HG03354 (cell line): ENCODE results near the gene DUSP16.
A peak's percentile ranks its signal among the peaks of the same experiment; 100 is the strongest.

ENCODE experiments used
- ATAC-seq: cut with Tn5 transposase; IDR thresholded peaks from one replicate; pipeline ENCODE4 v1.9.1; 2021; ENCODE audit warnings: mild to moderate bottlenecking; ENCODE audit not compliant: unreplicated experiment, poor library complexity, severe bottlenecking

Gene DUSP16

DNA sequence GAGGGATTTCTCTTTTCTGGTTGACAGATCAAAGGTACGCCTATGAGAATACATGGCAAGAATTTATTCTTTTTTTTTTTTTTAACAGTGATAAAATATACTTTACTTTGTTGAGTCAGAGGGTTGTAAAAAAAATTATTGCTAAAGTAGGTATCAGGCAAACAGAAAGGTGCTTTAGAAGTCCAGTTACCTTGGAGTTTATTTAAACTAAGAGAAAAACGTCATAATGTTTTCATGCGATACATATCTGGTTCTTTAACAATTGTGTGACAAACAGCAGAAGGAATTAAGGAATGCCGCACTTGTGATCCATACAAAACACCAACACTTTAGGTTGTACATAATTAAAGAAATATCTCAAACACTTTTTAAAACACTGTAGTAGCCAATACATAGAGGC is 111.6 kb downstream of the DUSP16 start:
- ATAC-seq, result no peak

GRCh38 chr12:12450043-12450471 is 112.6 kb downstream of the DUSP16 start:
- no peak for ATAC-seq

DNA sequence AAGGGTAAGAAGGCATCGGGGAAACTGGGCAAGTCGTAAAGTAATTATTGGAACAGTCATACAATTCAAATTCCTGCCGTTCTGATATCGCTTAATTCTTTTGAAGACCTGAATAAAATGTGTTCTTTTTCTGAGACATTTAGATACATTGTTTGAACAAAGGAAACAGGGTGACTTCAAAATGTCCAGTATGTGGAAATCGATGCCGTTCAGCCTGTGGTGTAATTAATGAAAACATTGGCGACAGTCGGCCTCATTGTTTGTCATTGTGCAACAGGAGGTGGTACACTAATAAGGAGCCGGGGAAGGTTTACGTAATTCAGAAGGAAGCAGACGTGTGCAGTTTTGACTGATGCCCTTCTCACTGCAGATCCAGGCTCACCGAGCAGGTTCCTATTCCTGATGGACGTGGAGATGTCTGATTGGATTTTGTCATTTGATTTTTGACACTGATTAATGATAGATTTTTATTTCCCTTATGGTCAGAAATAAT is 113.1 kb downstream of the DUSP16 start:
- ATAC-seq, result no peak

DNA sequence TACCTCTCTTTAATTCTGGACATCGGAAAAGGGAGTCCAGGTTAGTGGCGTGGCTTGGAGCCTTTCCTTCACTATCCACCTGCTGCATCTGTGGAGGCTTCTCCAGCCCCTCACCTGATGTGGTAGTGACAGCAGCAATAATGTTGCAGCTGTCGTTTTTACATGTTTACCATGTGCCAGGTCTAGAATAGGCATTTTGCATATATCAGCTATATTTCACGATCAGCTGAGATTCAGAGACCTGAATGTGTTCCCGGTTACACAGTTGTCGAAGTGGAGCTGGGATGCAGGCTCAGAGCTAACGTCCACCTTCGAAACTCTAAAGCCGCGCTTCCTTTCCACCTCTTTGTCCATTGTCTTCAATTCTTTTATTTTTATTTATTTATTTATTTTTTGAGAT is 114.8 kb downstream of the DUSP16 start:
- no peak for ATAC-seq

DNA sequence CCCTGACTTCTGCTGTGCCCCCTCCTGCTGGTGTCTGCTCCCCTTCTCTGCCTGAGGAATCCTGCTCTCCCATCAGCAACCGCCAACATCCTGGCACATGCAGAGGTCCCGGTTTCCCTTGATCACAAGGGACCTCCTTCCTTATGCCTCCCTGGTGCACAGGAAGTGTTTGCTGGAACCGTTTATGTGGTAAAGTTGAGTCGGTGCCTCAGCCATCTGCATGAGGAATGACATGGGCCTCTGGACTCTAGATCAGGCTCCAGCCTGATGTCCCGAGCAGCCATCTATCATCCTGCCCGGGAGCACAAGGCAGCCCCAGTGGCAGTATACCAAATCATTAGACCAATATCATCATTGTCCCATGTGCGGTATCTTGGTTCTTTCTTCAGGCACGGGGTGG is 115.4 kb downstream of the DUSP16 start:
- no peak for ATAC-seq

GRCh38 chr12:12446786-12447185 is 115.9 kb downstream of the DUSP16 start:
- no peak for ATAC-seq

GRCh38 chr12:12445882-12446181 is 116.8 kb downstream of the DUSP16 start:
- ATAC-seq, result no peak

DNA sequence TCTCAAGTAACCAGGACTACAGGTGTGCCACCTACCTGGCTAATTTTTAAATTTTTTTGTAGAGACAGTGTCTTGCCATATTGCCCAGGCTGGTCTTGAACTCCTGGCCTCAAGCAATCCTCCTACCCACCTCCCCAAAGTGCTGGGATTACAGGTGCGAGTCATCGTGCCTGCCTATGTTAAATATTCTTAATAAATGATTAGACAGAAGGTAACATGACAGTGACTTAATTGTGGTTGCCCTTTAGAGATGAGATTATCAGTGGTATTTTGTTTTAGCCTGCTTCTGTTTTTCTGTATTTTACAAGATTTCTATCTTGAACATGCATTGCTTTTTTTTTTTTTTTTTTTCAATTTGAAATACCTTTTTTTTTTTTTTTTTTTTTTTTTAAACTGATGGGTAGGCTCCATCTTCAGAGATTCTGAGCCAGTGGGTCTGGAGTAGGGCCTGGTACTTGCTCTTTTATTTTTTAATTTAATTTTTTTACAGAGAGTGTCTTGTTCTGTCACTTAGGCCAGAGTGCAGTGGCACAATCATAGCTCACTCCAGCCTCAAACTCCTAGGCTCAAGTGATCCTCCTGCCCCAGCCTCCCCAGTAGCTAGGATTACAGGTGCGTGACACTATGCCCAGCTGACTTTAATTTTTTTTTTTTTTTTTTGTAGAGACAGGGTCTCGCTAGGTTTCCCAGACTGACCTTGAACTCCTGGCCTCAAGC is 117.3 kb downstream of the DUSP16 start:
- no peak for ATAC-seq

DNA sequence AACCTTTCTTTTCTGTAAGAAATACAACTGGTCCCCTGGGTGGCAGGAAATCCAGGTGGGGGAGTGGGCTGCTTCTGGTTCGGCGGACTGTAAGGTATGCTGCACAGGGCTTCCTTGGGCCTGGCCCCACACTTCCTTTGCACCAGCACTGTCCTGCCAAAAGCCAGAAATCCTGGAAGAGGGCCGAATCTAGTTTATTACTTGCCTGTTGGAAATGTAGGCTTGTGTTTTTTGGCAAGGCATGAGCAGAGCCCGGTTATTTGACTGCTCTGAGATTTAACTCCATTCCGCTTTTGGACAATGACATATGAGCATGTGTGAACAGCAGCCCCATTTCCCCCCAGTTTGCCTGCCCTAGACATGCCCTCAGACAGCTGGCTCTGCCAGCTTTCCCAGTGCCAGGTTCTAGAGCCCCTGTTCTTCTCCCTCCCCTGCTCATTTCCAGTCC is 119.2 kb downstream of the DUSP16 start:
- no peak for ATAC-seq

DNA sequence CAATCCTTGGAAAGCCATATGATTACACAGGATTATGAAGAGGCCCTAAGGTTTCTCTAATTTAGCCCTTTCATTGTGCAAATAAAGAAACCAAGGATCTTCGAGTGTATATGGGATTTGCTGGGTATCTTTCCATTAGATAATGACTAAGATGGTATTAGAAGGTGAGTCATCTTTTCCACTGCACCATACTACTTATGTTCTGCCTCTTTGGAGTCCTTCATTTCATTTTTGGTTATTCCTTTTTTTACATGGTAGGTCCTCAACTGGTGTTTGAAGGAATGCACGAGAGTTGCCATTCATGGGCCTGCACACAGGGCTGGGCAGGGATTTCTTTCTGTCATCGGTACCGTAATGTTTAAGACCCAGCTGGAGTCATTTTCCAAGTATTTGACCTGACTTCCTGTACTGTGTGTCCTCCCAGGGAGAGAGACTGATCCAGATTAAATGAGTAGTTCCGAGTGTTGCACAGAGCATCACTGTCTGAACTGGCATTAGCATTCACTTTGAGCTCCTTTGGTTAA is 120.1 kb downstream of the DUSP16 start:
- peak; percentile 7 for ATAC-seq

- ATAC-seq, result peak; percentile 60
These were observed 120.7 kb downstream of the DUSP16 start for GRCh38 chr12:12441843-12442461.

- no peak for ATAC-seq
These were observed 121.2 kb downstream of the DUSP16 start for GRCh38 chr12:12441429-12441807.

GRCh38 chr12:12440784-12441428 is 121.8 kb downstream of the DUSP16 start:
- ATAC-seq, result no peak

- ATAC-seq, result no peak
These were observed 123.0 kb downstream of the DUSP16 start for GRCh38 chr12:12439636-12440035.

DNA sequence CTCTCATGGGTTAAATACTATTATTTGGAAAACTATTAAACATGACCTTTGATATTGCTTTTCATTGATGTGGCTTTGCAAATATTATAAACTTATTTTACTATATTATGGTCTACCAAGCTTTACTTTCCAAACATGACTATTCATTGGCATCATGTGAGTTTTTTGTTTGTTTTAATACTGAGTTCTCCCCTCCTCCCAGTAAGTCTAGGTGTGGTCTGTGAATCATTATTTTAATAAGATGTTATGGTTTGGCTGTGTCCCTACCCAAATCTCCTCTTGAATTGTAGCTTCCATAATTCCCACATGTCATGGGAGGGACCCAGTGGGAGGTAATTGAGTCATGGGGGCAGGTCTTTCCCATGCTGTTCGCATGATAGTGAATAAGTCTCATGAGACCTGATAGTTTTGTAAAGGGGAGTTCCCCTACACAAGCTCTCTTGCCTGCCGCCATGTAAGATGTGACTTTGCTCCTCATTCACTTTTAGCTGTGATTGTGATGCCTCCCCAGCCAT is 125.8 kb downstream of the DUSP16 start:
- no peak for ATAC-seq

DNA sequence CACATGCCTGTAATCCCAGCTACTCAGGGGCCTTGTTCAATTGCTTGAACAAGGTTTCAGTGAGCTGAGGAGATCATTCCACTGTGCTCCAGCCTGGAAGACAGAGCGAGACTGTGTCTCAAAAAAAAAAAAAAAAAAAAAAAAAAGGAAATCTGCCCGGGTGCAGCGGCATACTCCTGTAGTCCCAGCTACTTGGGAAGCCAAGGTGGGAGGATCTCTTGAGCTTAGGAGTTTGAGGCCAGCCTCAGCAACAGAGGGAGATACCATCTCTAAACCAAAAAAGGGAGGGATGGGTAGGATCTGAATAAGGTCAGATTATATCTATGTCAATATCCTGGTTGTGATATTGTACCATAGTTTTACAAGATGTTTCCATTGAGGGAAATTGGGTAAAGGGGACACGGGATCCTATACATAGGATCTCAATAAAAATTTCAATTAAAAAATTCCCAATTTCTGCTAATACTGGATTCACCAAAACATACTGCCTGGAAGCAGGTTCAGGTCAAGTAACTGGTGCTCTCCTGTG is 129.4 kb downstream of the DUSP16 start:
- ATAC-seq, result no peak

DNA sequence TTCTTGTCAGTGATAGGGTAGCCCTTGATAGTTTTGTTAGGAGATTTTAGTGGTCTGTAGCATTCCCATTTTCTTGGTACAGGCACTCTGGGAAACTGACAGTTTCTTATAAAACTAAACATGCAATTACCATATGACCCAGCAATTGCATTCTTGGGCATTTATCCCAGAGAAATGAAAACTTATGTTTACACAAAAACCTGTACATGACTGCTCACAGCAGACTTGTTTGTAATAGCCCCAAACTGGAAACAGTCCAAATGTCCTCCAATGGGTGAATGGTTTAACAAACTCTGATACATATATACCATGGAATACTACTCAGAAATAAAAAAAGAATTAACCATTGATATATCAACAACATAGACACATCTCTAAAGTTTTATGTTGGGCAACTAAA is 130.3 kb downstream of the DUSP16 start:
- no peak for ATAC-seq

DNA sequence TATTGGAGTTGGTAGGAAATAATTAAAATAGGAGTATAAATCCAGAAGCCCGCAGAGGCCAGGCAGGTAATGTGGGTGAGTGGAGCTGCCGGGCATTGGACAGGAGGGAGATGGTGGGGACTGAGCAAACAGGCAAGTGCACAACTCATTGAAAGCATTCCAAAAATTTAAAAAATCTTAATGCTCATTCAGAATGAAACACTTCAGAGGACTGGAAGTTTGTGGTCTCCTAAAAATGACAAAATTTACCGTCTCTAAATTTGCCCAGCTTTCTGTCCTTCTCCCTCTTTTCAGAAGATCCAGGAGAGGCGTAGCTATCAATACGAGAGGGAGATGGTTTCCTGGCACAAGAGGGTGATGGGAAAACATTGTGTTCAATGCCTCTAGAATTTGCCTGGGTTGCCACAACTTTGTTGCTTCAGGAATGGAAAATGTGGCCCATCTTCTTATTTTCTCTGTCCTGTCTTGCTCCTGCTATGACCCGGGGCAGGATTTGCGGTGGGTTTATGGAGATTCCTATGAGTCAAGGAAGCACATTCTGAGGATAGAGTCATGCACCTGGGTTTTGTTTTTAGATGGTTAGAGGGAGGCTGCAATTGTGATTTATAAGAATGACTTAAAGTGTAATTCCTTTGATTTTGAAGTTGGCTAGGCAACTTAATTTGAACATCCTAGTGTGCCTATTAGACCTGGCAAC is 133.6 kb downstream of the DUSP16 start:
- ATAC-seq, result no peak

GRCh38 chr12:12428047-12428446 is 134.6 kb downstream of the DUSP16 start:
- no peak for ATAC-seq

DNA sequence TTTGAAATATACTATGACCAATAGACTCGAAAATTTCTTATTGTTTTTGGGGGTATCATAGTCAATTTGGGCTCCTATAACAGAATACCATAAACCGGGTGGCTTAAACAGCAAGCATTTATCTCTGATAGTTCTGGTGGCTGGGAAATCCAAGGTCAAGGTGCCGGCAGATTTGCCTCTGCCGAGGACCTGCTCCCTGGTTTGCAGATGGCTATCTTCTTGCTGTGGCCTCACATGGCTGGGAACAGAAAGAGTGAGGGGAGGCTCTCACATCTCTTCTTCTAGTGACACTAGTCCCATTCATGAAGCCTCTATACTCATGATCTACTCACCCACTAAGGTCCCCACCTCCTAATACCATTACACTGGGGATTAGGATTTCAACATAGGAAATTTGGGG is 135.1 kb downstream of the DUSP16 start:
- no peak for ATAC-seq
